Inflammatory macrophage (primary cell): Measurements from ENCODE around the gene NEDD1.

Experiments used
- DNase-seq, 2 donors: peaks; one replicate each; pipeline ENCODE4 v3.0.0-alpha.2; 2020 to 2022
- total RNA-seq, 18 experiments: gene quantifications; one replicate each; lab custom pipeline; 2026; ENCODE audit warnings: mixed read lengths in 6 of 18, inconsistent platforms in 2 of 18; lab: John Stamatoyannopoulos, UW

NEDD1 gene
- 30.2 to 58.0 (median 43.1) reads per million in 18 experiments for total RNA-seq

GRCh38 chr12:96906849-96907670 is at the start of gene NEDD1:
NEDD1 (plus strand) TSS chr12:96907257; CDS start chr12:96909760, 2,503 bp downstream.
- DNase-seq = peak; percentile 84 to 85

GRCh38 chr12:96858162-96858561 is 48.9 kb upstream of the NEDD1 start:
- no peak for DNase-seq

- DNase-seq = no peak
Observed at GRCh38 chr12:96861656-96862055, 45.4 kb upstream of the NEDD1 start.

- no peak for DNase-seq
Observed at GRCh38 chr12:96862326-96862725, 44.7 kb upstream of the NEDD1 start.

GRCh38 chr12:96864335-96864734 is 42.7 kb upstream of the NEDD1 start:
- no peak for DNase-seq

GRCh38 chr12:96866801-96867590 is 40.1 kb upstream of the NEDD1 start:
- no peak for DNase-seq

GRCh38 chr12:96870946-96871345 is 36.1 kb upstream of the NEDD1 start:
- no peak for DNase-seq

GRCh38 chr12:96872961-96873360 is 34.1 kb upstream of the NEDD1 start:
- no peak for DNase-seq

- no peak for DNase-seq
Observed at GRCh38 chr12:96874211-96874610, 32.8 kb upstream of the NEDD1 start.

- no peak for DNase-seq
Observed at GRCh38 chr12:96876966-96877365, 30.1 kb upstream of the NEDD1 start.

- no peak for DNase-seq
Observed at GRCh38 chr12:96878704-96879103, 28.4 kb upstream of the NEDD1 start.

GRCh38 chr12:96879301-96879700 is 27.8 kb upstream of the NEDD1 start:
- no peak for DNase-seq

- DNase-seq = no peak
Observed at GRCh38 chr12:96880220-96880619, 26.8 kb upstream of the NEDD1 start.

GRCh38 chr12:96881608-96882007 is 25.4 kb upstream of the NEDD1 start:
- no peak for DNase-seq

GRCh38 chr12:96882862-96883261 is 24.2 kb upstream of the NEDD1 start:
- peak in 1 of 2 donors; percentile 7 for DNase-seq

- no peak for DNase-seq
Observed at GRCh38 chr12:96883571-96883970, 23.5 kb upstream of the NEDD1 start.

GRCh38 chr12:96886998-96887677 is 19.9 kb upstream of the NEDD1 start:
- no peak for DNase-seq

GRCh38 chr12:96889273-96889933 is 17.7 kb upstream of the NEDD1 start:
- no peak for DNase-seq

- no peak for DNase-seq
Observed at GRCh38 chr12:96890331-96890730, 16.7 kb upstream of the NEDD1 start.

GRCh38 chr12:96892104-96892503 is 15.0 kb upstream of the NEDD1 start:
- DNase-seq = no peak

GRCh38 chr12:96897421-96897820 is 9.6 kb upstream of the NEDD1 start:
- DNase-seq = no peak

- no peak for DNase-seq
Observed at GRCh38 chr12:96901175-96901574, 5.9 kb upstream of the NEDD1 start.

GRCh38 chr12:96902076-96902475 is 5.0 kb upstream of the NEDD1 start:
- DNase-seq = peak; percentile 7 to 14
